Measurements from ENCODE around the gene PBX1.

Gene PBX1

DNA sequence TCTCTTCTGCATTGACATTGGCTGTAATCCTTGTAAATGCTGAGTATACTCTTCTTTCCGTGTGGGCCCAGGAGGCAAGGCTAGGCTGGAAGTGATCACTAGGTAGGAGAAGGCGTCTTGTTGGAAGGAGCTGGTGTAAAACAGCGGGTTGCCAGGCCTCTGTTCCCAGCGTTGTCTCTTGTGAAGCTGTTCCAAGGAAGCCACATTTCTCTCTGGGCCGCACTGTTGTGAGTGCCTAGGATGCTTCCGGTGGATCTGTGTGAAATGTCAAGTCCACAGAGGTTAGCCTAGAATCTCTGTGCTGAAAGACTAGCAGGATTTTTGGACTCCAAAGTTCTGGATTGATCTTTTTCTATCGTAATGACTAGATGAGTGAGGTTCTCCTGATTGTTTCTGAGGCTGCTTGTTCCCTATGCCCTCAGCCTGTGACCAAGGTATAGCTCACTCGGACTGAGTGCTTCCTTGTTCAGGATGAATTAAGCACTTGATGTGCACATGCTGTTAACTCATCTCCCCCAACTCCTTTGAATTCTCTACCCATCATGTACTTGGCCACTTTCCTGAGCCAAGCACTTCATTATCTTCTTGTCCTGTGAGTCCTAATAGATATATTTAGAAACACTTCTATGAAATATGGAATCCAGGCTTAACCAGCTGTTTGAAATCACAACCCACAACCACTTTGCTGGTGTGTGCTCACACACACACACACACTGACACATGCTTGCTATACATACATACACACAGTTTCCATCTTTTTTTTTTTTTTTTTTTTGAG lies 63.3 kb downstream of the PBX1 start:
- DNase-seq = no peak

DNA sequence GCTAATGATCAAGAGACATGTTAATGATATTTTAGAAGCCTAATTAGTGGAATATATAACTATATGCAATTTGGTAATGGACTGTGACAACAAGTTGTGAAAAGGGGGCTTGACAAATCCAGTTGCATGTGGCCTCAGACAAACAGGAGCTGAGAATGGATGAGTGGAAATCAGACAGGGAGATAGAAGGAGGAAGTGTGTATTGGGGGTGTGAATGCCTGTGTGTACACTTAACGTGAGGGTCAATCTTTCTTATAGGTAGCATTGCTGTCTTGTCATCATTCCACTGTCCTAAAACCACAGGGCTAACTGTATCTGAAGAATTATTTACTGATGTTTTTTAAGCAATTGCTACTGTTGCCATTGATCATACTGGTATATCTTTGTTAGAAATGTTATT lies 64.8 kb downstream of the PBX1 start:
- no peak for DNase-seq

DNA sequence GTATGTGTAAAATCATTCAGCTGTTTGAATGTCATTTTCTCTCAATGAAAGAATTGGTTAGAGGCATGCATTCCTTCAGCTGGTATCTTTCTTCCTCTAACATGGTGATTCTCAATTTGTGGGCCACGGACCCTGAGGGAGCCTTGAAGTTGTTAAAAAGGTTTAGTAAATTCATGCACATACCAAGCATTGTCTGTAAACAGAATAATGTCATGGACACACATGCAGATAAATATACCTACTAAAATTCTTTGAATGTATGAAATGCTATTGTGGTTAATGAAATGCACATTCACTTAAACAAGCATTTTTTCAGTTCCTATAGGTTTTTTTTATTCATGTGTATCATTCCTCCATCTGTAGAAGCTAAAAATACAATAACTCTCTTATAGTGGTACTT lies 65.4 kb downstream of the PBX1 start:
- DNase-seq = no peak

DNA sequence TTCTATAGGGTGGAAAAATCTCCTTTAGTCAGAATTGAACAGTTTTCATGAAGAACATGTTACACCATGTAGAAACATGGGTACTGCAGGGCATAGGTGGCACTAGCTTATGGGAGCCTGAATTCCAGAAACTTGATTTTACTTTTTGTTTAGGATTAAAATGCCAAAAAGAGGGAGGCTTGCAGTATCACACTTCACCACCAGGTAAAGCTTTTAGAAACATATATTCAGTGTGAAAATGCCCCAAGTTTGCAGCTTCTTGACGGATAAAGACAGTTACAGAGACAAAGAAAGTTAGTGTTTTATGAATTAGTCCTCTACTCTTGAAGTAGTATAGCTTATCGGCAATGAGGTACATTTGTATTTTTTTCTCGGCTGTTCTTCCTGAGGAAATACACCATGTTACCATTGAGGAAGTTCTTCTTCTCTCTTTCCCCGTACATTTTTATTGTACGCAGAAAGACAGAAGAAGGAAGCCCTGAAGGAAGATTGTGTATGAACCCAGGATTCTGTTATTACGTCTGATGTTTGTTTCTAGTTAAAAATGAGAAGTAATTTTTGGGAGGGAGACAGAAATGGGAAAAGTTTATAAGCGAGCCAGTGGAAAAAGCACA lies 66.1 kb downstream of the PBX1 start:
- DNase-seq = no peak

DNA sequence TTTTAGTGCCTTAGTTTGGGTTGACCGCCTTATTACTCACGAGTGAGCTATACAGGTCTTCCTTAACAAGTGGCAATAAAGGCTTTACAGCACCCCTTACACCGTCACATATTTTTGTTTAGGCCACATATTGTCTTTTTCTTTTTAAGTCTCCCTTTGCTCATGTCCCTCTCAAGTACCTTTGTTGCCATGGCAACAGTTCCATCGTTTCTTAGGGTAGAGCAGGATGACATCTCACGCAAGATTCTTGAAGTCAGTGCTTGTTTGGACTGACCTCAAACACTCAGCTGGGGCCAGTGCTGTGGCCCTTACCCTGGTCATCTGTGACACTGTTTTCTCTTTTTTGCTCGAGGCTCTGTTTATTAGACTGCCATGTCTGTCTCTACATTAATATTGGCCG lies 69.8 kb downstream of the PBX1 start:
- no peak for DNase-seq

DNA sequence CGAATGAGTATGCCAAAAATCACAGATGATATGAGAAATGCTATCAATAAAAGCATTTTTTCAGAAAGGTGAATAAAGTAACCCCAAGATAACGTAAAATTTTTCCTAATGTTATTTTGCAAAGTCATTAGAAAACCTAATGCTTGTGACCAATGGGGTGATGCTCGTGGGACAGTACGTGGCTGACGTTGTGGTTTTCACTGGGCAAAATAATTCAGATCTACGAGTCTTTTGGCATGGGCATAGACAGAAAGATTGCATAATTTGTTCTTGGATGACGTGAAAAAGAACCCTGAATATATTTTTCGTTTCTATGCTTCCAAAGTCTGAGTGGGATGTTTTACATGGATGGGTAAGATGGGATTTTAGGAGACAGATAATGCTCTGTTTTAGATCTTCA lies 71.0 kb downstream of the PBX1 start:
- DNase-seq = no peak

DNA sequence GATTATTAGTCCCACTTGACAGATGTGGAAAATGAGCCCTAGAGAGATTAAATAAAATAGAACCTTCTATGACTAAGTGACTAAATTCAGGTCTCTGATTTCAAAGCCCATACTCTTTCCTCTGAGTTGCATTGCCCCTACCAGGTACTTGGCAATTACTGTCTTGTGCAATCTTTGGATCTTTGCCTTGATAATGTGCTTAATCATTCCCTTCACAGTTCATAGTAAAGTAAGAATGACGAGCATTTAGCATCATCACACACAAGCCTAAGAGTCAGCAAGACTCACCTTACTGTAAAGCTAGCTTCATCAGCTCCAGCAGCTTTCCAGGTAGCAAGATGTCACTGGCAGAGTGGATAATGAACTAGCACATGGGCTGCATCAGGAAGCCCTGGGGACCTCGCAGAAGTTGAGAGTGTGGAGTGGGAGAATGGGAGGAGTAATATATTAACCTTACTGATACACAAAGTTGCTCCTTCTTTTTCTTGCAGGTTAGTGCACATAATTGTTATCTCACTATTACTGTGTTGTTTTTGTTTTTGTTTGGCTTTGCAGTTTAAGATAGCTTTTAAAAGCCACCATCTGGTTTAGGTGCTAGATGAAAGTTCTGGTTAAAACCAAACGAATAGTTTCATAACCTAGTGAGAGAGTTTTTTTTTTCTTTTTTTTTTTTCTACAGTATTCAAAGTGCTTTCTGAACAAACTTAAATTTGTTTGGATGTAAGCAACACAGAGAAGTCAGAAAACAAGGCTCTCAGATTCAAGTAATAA lies 71.8 kb downstream of the PBX1 start:
- DNase-seq = no peak

DNA sequence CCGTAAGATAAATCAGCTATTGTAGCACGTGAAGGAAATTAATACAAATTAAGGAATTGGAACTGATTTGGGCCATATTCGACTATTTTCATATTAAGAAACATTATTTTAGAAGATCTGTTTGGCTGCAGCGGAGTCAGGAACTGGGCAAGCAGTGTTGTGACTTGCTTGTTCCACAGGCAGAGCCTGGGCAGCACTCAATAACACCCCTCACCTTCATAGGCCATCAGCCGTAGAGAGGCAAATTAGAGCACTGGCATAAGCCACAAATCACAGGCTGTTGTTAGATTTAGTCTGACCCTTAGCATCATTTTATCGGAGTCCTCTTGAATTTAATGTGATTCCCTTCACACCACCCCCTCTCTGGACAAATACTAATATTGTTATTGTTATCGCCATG lies 72.8 kb downstream of the PBX1 start:
- DNase-seq = no peak

DNA sequence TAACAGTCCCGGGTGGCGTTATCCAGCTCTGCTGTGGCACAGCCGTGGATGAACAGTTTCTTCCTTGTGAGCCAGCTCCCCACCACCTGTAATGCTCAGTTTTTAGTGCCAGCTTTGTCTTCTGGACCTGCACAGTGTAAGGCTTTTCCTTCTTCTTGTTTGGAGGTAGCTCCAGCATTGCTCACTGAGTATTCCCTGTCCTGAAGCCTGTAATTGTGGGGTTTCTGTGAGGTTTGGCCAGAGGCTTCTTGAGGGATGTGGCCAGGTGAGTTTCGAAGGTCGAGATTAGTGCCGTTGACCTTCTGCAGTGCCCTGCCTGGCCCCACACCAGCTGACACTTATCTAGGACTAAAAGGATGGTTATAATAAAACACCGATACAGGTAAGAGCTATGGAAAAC lies 75.0 kb downstream of the PBX1 start:
- DNase-seq = no peak

DNA sequence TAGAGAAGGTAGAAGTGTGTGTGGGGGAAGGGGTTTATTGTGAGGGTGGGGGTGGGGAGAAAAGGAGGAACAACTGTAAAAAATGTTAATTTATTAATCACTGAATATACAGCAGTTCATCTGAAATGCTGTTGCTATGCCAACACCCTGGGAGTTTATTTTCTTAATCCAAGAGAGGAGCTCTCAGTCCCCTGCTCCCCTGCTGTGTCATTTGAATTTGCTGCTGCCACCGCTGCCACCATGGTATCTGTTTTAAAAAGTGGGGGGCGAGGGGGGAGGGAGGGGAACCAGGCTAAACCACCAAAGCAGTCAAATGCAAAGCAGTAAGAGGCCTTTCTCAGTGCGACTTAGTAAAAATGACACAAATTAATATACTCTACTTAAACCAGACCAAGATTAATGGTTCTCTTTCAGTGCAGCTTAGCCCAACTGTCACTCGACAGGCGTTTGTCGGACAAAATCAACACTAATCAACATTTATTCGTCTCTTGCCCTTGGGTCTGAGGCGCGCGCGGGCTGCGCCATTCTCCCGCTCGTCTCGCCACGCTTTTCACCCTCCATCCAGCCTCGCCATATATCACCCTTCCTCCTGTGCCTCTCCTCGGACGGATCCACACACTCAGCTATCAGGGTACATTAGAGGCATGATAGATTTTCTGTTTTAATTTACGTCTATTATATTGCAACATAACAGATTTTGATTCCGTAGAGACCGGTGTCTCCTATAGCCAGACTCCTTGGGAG lies 76.2 kb downstream of the PBX1 start:
- no peak for DNase-seq

DNA sequence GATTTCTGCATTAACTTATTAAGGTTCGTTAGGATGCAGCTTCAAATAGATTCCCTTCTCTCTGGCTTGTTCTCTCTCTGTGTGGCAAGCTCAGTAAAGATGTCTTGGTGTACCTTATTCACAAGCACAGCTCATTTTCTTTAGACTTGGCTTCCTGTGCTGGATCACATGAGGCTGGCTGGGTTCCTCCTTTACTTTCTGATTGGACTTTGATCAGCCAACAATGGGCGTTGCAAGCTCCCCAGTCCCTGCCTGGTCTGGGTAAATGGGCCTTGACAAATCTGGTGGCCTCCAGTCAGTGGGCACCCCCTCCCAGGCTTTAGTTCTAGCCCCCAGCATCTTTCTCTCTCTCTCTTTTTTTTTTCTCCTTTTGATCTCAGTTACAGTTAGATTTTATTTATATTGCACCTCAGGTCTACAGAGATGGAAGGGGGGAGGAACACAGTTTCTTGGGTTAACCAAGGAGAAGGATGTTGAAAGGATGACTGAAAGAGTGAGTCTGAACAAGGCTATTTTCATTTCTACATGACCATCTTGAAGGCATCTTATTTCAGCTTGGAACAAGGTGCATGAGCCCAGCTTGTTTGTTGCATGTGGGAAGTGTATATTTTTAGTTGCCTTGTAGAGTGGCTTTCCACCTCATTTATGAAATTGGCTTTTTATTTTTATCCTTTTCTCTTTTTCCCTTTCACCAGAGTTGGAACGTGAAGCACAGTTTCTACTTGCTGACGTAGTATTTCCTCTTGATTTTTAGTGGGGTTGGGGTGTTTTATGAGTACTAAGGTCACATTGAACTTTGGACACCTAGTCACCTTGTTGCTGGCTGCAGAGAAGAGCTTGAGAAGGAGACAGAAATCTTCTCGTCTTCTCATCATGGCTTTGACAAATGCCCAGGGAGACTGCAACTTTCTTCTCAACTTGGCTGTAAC lies 77.1 kb downstream of the PBX1 start:
- no peak for DNase-seq

DNA sequence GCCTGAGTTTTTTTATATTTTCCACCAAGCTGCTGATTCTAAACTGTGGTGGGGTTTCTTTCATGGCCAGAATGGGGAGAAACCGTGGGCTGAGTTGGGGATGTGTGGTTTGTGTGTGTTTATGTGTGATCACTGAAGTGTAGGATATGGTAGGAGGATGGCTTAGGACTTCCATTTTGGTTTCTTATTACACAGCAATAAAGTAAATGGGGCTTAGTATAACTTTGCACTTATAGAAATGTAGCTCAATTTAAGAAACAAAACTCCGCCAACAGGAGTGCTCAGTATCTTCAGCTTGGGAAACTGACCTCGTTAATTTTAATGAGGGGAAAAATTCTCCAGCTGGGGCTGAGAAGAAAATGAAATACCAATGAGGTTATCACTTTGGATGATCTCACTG lies 77.8 kb downstream of the PBX1 start:
- no peak for DNase-seq

DNA sequence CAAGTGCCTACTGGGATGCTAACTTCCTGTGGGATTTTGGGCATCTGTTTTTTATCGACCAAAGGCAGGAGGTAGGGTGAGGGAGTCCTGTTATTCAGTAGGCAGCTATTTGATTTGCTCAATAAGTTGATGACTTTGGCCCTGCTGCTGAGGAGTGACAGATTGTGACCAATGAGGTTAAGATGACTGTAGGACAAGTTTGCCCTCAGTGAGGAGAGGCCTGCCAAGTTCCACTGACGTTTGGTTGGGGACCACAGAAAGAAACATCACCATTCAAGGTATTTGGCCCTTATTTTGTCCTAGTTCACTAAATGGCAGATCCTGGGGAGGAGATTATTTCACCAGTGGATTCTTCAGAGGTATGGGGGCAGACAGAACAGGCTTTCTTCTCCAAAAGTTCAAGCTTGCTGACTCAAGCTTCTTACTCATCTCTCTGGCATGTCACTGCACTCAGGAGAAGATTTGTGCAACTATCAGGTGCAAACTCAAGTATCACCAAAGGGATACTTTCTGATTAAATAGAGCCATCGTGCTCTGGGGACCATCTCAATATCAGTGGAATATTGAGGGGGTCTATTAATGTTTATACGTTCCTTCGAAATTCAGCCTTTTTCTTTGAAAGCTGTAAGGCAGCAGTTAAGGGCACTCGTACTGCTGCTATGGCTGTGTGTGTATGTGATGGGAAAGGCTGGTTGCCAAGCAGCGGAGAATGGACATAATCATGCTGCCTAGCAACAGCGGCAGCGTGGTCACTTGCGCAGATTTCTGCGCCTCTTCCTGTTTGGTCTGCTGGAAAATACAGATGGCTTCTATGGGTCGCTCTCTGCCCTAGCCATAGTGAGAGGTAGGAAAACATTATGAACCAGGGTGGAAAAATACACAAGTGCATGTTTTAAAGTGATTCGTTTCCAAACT lies 78.7 kb downstream of the PBX1 start:
- no peak for DNase-seq

DNA sequence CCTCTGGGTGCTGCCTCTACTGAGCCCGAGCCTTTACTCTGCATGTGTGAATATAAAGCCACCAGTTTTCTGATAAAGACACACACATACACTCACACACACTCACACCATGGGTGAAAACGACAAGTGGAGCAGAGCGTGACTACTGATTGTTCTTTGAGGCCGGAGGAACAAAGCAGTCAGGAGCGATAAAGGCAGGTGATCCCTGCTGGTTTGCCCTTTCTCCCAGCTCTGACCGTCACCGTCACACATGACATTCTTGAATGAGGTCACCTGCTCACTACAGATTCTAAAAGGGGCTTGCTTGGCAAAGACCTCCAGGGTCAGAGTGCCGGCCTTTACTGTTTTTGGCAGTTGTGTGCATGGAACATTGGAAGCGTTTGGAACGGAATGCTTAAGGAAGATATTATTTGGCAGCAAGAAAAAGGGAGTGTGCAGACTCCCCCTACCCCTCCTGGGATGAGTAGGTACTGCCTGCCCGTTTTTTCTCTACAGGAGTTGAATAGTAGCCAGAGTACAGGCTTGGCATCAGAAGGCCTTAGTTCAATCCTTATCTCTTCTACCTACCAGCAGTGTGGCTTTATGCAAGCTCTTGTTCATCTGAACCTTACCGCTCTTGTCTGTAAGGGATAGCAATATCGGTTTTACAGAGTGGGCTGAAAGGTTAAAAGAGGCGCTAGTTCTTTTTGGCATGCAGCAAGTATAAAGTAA lies 79.7 kb downstream of the PBX1 start:
- DNase-seq = no peak

DNA sequence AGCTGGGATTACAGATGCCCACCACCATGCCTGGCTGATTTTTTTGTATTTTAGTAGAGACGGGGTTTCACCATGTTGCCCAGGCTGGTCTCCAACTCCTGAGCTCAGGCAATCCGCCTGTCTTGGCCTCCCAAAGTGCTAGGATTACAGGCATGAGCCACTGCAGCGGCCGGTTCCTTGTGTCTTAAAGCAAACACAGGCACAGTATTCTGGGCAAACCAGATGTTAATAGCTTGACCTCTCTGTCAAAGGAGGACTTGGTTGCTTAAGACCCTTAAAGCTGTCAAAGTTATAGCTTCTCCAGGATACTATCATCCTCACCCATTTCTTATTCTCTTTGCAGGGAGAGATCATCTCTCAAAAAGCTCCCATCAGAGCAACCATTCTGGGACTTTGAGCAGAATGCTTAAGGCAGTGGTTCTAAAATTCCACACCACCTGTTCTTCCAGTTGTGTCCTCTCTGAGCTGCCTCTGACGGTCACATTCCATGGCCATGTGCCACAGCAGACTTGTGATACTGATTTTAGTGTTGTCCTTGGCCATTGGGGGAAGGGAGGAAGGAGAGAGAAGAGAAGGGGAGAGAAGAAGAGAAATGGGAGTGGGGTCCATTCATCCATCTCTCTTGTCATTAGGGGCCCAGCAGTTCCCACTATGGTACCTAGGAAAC lies 81.8 kb downstream of the PBX1 start:
- DNase-seq = no peak

DNA sequence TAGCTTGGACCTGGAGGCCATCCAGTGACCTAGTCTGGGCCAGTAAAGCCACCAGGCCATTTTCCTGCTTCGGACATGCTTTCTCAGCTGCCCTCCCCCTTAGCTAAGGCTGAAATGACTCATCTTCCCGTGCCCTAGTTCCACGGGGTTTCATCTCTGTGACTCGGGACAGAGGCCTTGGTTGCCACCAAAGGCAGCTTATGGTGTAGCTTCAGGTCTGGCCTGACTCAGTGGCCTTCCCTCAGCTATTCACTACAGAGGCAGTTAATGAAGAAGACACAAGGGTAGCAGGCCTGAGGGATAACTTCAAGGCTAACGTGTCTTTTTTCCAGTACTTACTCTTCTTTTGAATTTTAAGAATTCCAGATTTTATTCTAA lies 82.4 kb downstream of the PBX1 start:
- no peak for DNase-seq

DNA sequence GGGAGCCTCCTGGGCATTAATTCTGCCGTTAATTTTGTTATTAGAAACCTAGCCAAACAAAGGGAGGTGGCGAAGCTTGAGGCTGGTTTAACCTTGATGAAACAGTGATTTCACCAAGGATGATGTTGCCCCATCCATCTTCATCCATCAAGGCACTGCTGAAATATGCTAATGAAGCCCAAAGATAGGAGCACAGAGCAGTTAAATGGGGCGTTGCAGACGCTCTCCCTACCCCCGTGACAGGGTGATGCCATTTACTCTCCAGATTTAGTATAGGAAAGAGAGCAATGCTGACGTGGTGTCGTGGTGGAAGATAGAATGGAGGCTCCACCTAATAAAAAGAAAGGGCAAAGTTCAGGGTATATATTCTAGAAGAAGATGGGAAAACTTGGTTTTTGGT lies 84.0 kb downstream of the PBX1 start:
- no peak for DNase-seq

DNA sequence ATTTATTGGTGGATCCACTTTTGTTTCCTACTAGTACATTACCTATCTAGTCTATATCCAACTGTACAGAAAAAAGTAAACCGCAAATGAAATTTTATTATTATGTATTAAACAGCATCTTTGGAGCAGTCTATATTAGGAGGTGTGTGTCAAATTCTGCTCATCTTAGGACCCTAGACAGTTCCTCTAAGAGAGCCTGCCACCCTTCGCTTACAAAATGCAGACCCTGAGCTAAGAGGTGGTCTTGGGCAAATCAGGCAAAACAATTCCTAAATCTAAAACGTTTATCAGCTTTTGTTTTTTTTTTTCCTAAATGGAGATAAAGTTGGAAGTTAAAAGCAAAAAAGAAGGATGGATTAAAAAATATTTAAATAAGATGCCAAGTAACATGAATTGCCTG lies 85.3 kb downstream of the PBX1 start:
- DNase-seq = no peak

DNA sequence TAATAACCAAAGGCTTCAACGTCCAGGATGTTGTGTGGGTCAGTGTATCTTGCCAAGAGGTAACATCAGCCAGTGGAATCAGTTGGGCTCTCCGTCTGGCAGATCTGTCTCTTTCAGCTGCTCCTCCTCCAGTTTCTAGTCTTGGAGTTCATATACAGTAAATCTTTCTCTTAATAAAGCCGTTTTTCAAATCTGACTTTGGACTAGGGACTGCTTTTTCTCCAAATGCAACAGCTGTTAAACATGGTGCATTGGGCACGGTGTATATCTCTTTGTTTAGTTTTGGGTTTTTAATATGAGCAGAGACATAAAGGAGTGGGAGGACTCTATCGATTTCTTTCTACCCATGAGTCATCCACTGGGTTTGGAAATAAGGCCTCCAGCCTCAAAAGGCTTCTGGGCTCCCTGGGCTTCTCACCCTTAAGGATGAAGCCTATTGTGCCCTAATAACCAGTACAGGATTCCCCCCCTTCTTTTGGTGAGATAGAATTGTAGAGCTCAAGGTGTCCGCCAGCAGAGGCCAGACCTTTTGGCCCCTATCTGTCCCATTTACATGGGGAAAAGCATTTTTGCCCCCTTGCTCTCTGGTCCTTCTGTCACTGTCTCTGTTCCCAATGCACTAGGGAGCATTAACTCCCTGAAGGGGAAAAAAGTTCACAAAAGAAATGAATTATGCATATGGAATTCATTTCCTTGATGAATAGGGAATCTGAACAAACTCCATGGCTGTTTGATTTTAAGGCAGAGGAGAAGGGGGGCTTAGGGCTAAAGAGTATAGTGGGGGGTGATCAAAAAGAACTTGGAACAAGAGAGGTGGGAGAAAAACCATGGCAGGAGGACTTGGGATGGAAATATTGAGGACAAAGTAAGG lies 86.0 kb downstream of the PBX1 start:
- DNase-seq = peak; percentile 21
